Astrocyte (in vitro differentiated cells and primary cell): Measurements from ENCODE around the gene EYS. TPM values are rescaled to one million over a fixed set of nuclear protein-coding genes. Genes with fewer than 3 reads are reported as not detected.
"Not testable (repeated sequence)": the region's sequence is repeated elsewhere in the genome, so short reads cannot be mapped to it uniquely, and the experiment has no call there.

ENCODE experiments used
- DNase-seq: peaks from one replicate; pipeline ENCODE4 v3.0.0-alpha.2; 2010; ENCODE audit warnings: low read depth
- FAIRE-seq: peaks from 2 replicates; lab custom pipeline; 2011; peaks lifted over from hg19 to GRCh38; lab: Jason Lieb, UNC
- H2AFZ ChIP-seq: 2 replicates; pipeline ENCODE4 v1.6.0; 2012; ENCODE audit warnings: low read depth, low read length, inconsistent platforms
- H3K27ac ChIP-seq: 2 replicates; pipeline ENCODE4 v1.5.1; 2011; ENCODE audit warnings: low read depth, low read length, inconsistent platforms
- H3K27me3 ChIP-seq: 2 replicates; pipeline ENCODE4 v1.6.0; 2011; ENCODE audit warnings: low read length, inconsistent platforms; ENCODE audit not compliant: insufficient read depth
- H3K36me3 ChIP-seq: 2 replicates; pipeline ENCODE4 v1.5.1; 2011; ENCODE audit warnings: low read length, inconsistent platforms; ENCODE audit not compliant: insufficient read depth
- H3K4me1 ChIP-seq: 2 replicates; pipeline ENCODE4 v1.5.1; 2011; ENCODE audit warnings: low read length, inconsistent platforms; ENCODE audit not compliant: insufficient read depth
- H3K4me2 ChIP-seq: 2 replicates; pipeline ENCODE4 v1.6.0; 2012; ENCODE audit warnings: low read length, inconsistent platforms
- H3K4me3 ChIP-seq: 2 replicates; pipeline ENCODE4 v1.5.1; 2011; ENCODE audit warnings: low read depth, mild to moderate bottlenecking, low read length, inconsistent platforms; ENCODE audit not compliant: insufficient read depth
- H3K79me2 ChIP-seq: 2 replicates; pipeline ENCODE4 v1.6.0; 2012; ENCODE audit warnings: mild to moderate bottlenecking, low read length, inconsistent platforms; ENCODE audit not compliant: insufficient read depth
- H3K9ac ChIP-seq: 2 replicates; pipeline ENCODE4 v1.6.0; 2012; ENCODE audit warnings: mild to moderate bottlenecking, low read length, inconsistent platforms
- H3K9me3 ChIP-seq: 2 replicates; pipeline ENCODE4 v1.5.1; 2012; ENCODE audit warnings: low read depth, mild to moderate bottlenecking, low read length, inconsistent platforms; ENCODE audit not compliant: insufficient read depth
- H4K20me1 ChIP-seq: 2 replicates; pipeline ENCODE4 v1.6.0; 2012; ENCODE audit warnings: low read length, inconsistent platforms; ENCODE audit not compliant: insufficient read depth
- H3K27ac Mint-ChIP-seq: one replicate; pipeline ENCODE4 v1.8.0; 2021; ENCODE audit warnings: mild to moderate bottlenecking, mixed read lengths; ENCODE audit not compliant: unreplicated experiment
- H3K27me3 Mint-ChIP-seq: one replicate; pipeline ENCODE4 v1.8.0; 2021; ENCODE audit warnings: low read depth, mixed read lengths; ENCODE audit not compliant: unreplicated experiment
- H3K36me3 Mint-ChIP-seq: one replicate; pipeline ENCODE4 v1.8.0; 2021; ENCODE audit warnings: low read depth, mixed read lengths; ENCODE audit not compliant: unreplicated experiment
- H3K4me1 Mint-ChIP-seq: one replicate; pipeline ENCODE4 v1.8.0; 2021; ENCODE audit warnings: low read depth, mixed read lengths; ENCODE audit not compliant: unreplicated experiment
- H3K4me3 Mint-ChIP-seq: one replicate; pipeline ENCODE4 v1.8.0; 2021; ENCODE audit warnings: mild to moderate bottlenecking, moderate library complexity, mixed read lengths; ENCODE audit not compliant: unreplicated experiment
- H3K9me3 Mint-ChIP-seq: one replicate; pipeline ENCODE4 v1.8.0; 2021; ENCODE audit warnings: mild to moderate bottlenecking, mixed read lengths; ENCODE audit not compliant: unreplicated experiment
- EZH2 ChIP-seq: IDR thresholded peaks from 2 replicates; pipeline ENCODE4 v1.6.1; 2012; ENCODE audit warnings: mild to moderate bottlenecking, low read length, inconsistent platforms; ENCODE audit not compliant: insufficient read depth
- total RNA-seq: library from RNA; stranded (reverse); gene quantifications from 2 replicates; pipeline ENCODE4 v1.2.1, GENCODE V29; 2021
- TF ChIP-seq, protein P1 (sequence below): IDR thresholded peaks from 2 replicates; pipeline ENCODE4 v1.5.1; 2011; ENCODE audit warnings: low read depth, mild to moderate bottlenecking, inconsistent platforms, low read length, moderate library complexity; ENCODE audit not compliant: insufficient read depth

The EYS gene
- total RNA-seq, 1 donor from 2014 or later = 0.16 TPM

DNA sequence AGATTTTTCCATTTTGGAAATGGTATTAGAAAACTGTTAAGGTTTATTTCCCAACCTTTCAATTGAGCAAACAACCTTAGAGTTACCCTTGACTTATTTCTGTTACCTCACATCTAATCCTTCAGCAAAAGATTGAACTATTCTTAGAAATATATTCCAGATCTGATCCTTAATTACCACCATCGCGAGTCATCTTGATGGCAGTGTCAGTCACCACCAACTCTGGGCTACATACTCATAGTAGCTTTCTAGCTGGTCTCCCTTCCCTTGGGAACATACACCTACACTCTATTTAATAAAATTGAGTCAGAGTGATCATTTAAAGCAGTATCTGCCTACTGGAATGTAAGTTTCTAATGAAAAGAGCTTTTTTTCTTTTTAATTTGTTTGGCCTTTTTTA lies 308.2 kb downstream of the EYS start:
- H3K27me3 ChIP-seq = no peaks in the 10 kb centered on the region
- H3K4me2 ChIP-seq = no peak overlapping the region
- H3K27ac Mint-ChIP-seq = no peak overlapping the region
- no peak overlapping the region for H3K4me3 Mint-ChIP-seq
- H3K4me1 Mint-ChIP-seq = peaks cover 3% of the 10 kb centered on the region
- H2AFZ ChIP-seq = no peak overlapping the region
- DNase-seq (no peak), FAIRE-seq (no peak)
- H3K4me3 ChIP-seq = no peak overlapping the region
- H3K4me1 ChIP-seq = no peaks in the 10 kb centered on the region
- no peaks in the 10 kb centered on the region for H3K36me3 ChIP-seq
- H3K36me3 Mint-ChIP-seq = no peaks in the 10 kb centered on the region
- H3K79me2 ChIP-seq = no peaks in the 10 kb centered on the region
- TF ChIP-seq, protein P1, sequence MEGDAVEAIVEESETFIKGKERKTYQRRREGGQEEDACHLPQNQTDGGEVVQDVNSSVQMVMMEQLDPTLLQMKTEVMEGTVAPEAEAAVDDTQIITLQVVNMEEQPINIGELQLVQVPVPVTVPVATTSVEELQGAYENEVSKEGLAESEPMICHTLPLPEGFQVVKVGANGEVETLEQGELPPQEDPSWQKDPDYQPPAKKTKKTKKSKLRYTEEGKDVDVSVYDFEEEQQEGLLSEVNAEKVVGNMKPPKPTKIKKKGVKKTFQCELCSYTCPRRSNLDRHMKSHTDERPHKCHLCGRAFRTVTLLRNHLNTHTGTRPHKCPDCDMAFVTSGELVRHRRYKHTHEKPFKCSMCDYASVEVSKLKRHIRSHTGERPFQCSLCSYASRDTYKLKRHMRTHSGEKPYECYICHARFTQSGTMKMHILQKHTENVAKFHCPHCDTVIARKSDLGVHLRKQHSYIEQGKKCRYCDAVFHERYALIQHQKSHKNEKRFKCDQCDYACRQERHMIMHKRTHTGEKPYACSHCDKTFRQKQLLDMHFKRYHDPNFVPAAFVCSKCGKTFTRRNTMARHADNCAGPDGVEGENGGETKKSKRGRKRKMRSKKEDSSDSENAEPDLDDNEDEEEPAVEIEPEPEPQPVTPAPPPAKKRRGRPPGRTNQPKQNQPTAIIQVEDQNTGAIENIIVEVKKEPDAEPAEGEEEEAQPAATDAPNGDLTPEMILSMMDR = no peak
- TF ChIP-seq EZH2 = no peak
- H3K9ac ChIP-seq = no peak overlapping the region
- H4K20me1 ChIP-seq = no peaks in the 10 kb centered on the region
- H3K27me3 Mint-ChIP-seq = no peaks in the 10 kb centered on the region
- no peaks in the 10 kb centered on the region for H3K9me3 ChIP-seq
- H3K27ac ChIP-seq = no peak overlapping the region
- H3K9me3 Mint-ChIP-seq = peaks cover 2% of the 10 kb centered on the region

DNA sequence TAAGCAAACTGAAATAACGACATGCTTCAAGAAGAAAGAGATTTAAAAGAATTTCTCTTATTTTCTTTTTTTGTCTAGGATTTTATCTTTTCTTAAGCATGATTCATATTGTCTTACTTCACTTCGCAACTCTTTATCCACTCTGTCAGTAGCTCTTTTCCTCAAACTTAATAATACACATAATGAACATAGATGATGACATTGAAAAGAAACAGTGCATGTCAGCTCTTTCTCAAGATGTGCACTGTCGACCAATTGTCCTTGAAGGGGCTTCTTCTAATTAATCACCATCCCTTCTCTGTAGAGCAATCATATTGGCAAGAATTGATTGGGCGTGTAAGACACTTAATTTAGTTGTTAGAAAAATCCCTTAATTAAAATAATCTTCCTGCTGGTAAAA lies 356.5 kb downstream of the EYS start:
- no peak overlapping the region for H2AFZ ChIP-seq
- Mint-ChIP-seq H3K9me3 (no peaks in the 10 kb centered on the region), H3K4me3 (no peak overlapping the region), H3K36me3 (no peaks in the 10 kb centered on the region), H3K27ac (no peak overlapping the region), H3K4me1 (no peaks in the 10 kb centered on the region), H3K27me3 (no peaks in the 10 kb centered on the region)
- no peaks in the 10 kb centered on the region for H3K4me1 ChIP-seq
- H3K4me2 ChIP-seq = no peak overlapping the region
- FAIRE-seq = no peak
- H3K9ac ChIP-seq = no peak overlapping the region
- no peaks in the 10 kb centered on the region for H3K36me3 ChIP-seq
- no peak for DNase-seq
- no peaks in the 10 kb centered on the region for H4K20me1 ChIP-seq
- no peaks in the 10 kb centered on the region for H3K27me3 ChIP-seq
- TF ChIP-seq, protein P1 = no peak
- no peak for TF ChIP-seq EZH2
- no peaks in the 10 kb centered on the region for H3K79me2 ChIP-seq
- H3K4me3 ChIP-seq = no peak overlapping the region
- H3K27ac ChIP-seq = no peak overlapping the region
- no peaks in the 10 kb centered on the region for H3K9me3 ChIP-seq

DNA sequence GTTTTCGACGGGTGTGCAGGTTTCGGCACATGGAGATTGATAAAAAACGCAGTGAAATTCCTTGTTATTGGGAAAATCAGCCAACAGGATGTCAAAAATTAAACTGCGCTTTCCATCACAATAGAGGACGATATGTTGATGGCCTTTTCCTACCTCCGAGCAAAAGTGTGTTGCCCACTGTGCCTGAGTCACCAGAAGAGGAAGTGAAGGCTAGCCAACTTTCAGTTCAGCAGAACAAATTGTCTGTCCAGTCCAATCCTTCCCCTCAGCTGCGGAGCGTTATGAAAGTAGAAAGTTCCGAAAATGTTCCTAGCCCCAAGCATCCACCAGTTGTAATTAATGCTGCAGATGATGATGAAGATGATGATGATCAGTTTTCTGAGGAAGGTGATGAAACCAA lies 404.4 kb downstream of the EYS start:
- not testable (repeated sequence) for H3K4me1 ChIP-seq, H3K79me2 ChIP-seq, H3K27ac ChIP-seq, FAIRE-seq, H3K36me3 ChIP-seq, DNase-seq, H3K4me2 ChIP-seq, H3K9ac ChIP-seq, H3K9me3 Mint-ChIP-seq, H4K20me1 ChIP-seq, H3K9me3 ChIP-seq, H3K36me3 Mint-ChIP-seq, H3K4me3 ChIP-seq, H3K4me1 Mint-ChIP-seq, H3K27me3 Mint-ChIP-seq, H2AFZ ChIP-seq, H3K4me3 Mint-ChIP-seq, H3K27ac Mint-ChIP-seq, H3K27me3 ChIP-seq
